HCT116 (cell line): Measurements from ENCODE around the gene LRFN4. TPM values are rescaled to one million over a fixed set of nuclear protein-coding genes. Genes with fewer than 3 reads are reported as not detected.
A peak's percentile ranks its signal among the peaks of the same experiment; 100 is the strongest.

Source experiments
- ATAC-seq: fragments of 200-7000 bp; cut with Tn5 transposase; 2 replicates; pipeline ENCODE4 v1.9.1; 2020; ENCODE audit warnings: mild to moderate bottlenecking, moderate library complexity
- BruUV-seq: library from RNA; stranded (reverse); fragments of 400-500 nt; replicated peaks from 2 replicates; lab custom pipeline; 2021; lab: Mats Ljungman, UMichigan
- CTCF ChIA-PET: fragments of 300-600 bp; sonication (Branson Sonifier 250); formaldehyde crosslinking; loops from one replicate; lab custom pipeline; 2021; ENCODE audit warnings: antibody characterized with exemption; lab: Charles Lee
- POLR2A ChIA-PET: fragments of 300-600, 350-600 bp; sonication (Branson Sonifier 250); formaldehyde crosslinking; loops from one replicate; lab custom pipeline; 2021; ENCODE audit warnings: antibody characterized with exemption; lab: Charles Lee
- RAD21 ChIA-PET, 2 experiments: fragments of 300-600 bp; sonication (Branson Sonifier 250); formaldehyde crosslinking; loops; one replicate each; lab custom pipeline; 2023; ENCODE audit warnings: low total read pairs in 2 of 2; ENCODE audit not compliant: uncharacterized antibody in 2 of 2, unreplicated experiment in 2 of 2, low non-redundant PET in 1 of 2; lab: Charles Lee
- DNase-seq: peaks from one replicate; pipeline ENCODE4 v3.0.0-alpha.2; 2010; ENCODE audit warnings: low read depth, low spot score
- H2AFZ ChIP-seq: fragments of 200-600 bp; shearing (Covaris generic), sonication (generic); 2 replicates; pipeline ENCODE4 v1.6.1; 2017; ENCODE audit warnings: low read depth, mixed run types, mixed read lengths, antibody characterized with exemption, low read length; ENCODE audit not compliant: poor library complexity, severe bottlenecking
- H3K27ac ChIP-seq: 2 replicates; pipeline ENCODE4 v1.5.1; 2012; ENCODE audit warnings: low read depth, low read length
- H3K27me3 ChIP-seq: fragments of 200-600 bp; sonication (generic); 2 replicates; pipeline ENCODE4 v1.6.1; 2016; ENCODE audit warnings: mixed run types, low read length, mixed read lengths; ENCODE audit not compliant: insufficient read depth
- H3K36me3 ChIP-seq, 2 experiments: fragments of 200-500 bp in 1 of 2; fragments of 200-600 bp in 1 of 2; sonication (Bioruptor generic) in 1 of 2; sonication (generic) in 1 of 2; 2 replicates each; pipeline versions ENCODE4 v1.5.1 to v1.6.1; 2014 to 2016; ENCODE audit warnings: low read length in 2 of 2, inconsistent platforms in 1 of 2, mixed read lengths in 1 of 2, mixed run types in 1 of 2; ENCODE audit not compliant: insufficient read depth in 2 of 2, control insufficient read depth in 1 of 2
- H3K4me1 ChIP-seq, 2 experiments: fragments of 200-600 bp in 1 of 2; sonication (generic) in 1 of 2; 2 replicates each; pipeline versions ENCODE4 v1.5.1 to v1.6.1; 2012 to 2017; ENCODE audit warnings: low read length in 2 of 2, inconsistent platforms in 1 of 2, mild to moderate bottlenecking in 1 of 2, mixed read lengths in 1 of 2, mixed run types in 1 of 2, moderate library complexity in 1 of 2; ENCODE audit not compliant: insufficient read depth in 2 of 2, control insufficient read depth in 1 of 2
- H3K4me2 ChIP-seq: fragments of 200-600 bp; sonication (generic); 2 replicates; pipeline ENCODE4 v1.6.1; 2017; ENCODE audit warnings: mixed run types, low read length, mixed read lengths
- H3K4me3 ChIP-seq, 2 experiments: fragments of 200-600 bp in 1 of 2; sonication (generic) in 1 of 2; replicated peaks in 1 of 2; 2 replicates each; pipeline ENCODE4 v1.5.1; 2011 to 2016; ENCODE audit warnings: low read length in 2 of 2, control low read depth in 1 of 2, low read depth in 1 of 2, mild to moderate bottlenecking in 1 of 2, mixed read lengths in 1 of 2, mixed run types in 1 of 2
- H3K79me2 ChIP-seq: fragments of 200-600 bp; sonication (generic); 2 replicates; pipeline ENCODE4 v1.6.1; 2017; ENCODE audit warnings: mild to moderate bottlenecking, mixed run types, low read length, moderate library complexity, mixed read lengths; ENCODE audit not compliant: insufficient read depth
- H3K9ac ChIP-seq: fragments of 200-600 bp; sonication (generic); 2 replicates; pipeline ENCODE4 v1.6.1; 2016; ENCODE audit warnings: low read length, mixed read lengths
- H3K9me2 ChIP-seq: fragments of 200-600 bp; sonication (generic), shearing (Covaris generic); 2 replicates; pipeline ENCODE4 v1.6.1; 2017; ENCODE audit warnings: mixed run types, mild to moderate bottlenecking, moderate library complexity; ENCODE audit not compliant: insufficient read depth
- H3K9me3 ChIP-seq, 2 experiments: fragments of 200-500 bp in 1 of 2; fragments of 200-600 bp in 1 of 2; sonication (Bioruptor generic) in 1 of 2; sonication (generic) in 1 of 2; 2 replicates each; pipeline ENCODE4 v1.6.1; 2014 to 2017; ENCODE audit warnings: low read length in 2 of 2, mixed read lengths in 2 of 2, inconsistent platforms in 1 of 2, low read depth in 1 of 2, mild to moderate bottlenecking in 1 of 2, mixed run types in 1 of 2, moderate library complexity in 1 of 2; ENCODE audit not compliant: control insufficient read depth in 1 of 2, insufficient read depth in 1 of 2
- H4K20me1 ChIP-seq: fragments of 200-600 bp; sonication (generic), shearing (Covaris generic); 2 replicates; pipeline ENCODE4 v1.6.1; 2017; ENCODE audit warnings: mixed run types, mild to moderate bottlenecking, moderate library complexity; ENCODE audit not compliant: insufficient read depth
- CBX3 ChIP-seq: IDR thresholded peaks from 2 replicates; pipeline ENCODE4 v1.6.1; 2012; ENCODE audit warnings: low read depth
- ELF1 ChIP-seq: IDR thresholded peaks from 2 replicates; pipeline ENCODE4 v1.6.1; 2012; ENCODE audit warnings: low read depth, borderline replicate concordance
- EZH2 ChIP-seq: fragments of 200-600 bp; sonication (generic); IDR thresholded peaks from 2 replicates; pipeline ENCODE4 v1.6.1; 2017; ENCODE audit warnings: antibody characterized with exemption, mixed run types
- JUND ChIP-seq: IDR thresholded peaks from 2 replicates; pipeline ENCODE4 v1.6.1; 2012
- POLR2AphosphoS5 ChIP-seq: IDR thresholded peaks from 2 replicates; pipeline ENCODE4 v1.6.1; 2011; ENCODE audit warnings: mild to moderate bottlenecking, low read depth, low read length, moderate library complexity
- SIN3A ChIP-seq: IDR thresholded peaks from 2 replicates; pipeline ENCODE4 v1.6.1; 2012; ENCODE audit warnings: low read depth
- SP1 ChIP-seq: IDR thresholded peaks from 2 replicates; pipeline ENCODE4 v1.6.1; 2012; ENCODE audit warnings: low read depth
- YY1 ChIP-seq: IDR thresholded peaks from 2 replicates; pipeline ENCODE4 v1.6.1; 2011; ENCODE audit warnings: low read length, low read depth, moderate library complexity, mild to moderate bottlenecking; ENCODE audit not compliant: insufficient replicate concordance; ENCODE audit errors: extremely low read depth
- ZNF274 ChIP-seq: fragments of 200-500 bp; sonication (Bioruptor generic); IDR thresholded peaks from 2 replicates; pipeline ENCODE4 v1.6.1; 2014; ENCODE audit warnings: mild to moderate bottlenecking, low read depth, low read length, inconsistent platforms
- intact Hi-C: fragments of 100-400 bp; cut with micrococcal nuclease; formaldehyde crosslinking; loops from 2 replicates; pipeline ENCODE4 v1.10.0; 2022
- total RNA-seq: library from RNA; stranded (reverse); gene quantifications from one replicate; pipeline ENCODE4 v1.2.1, GENCODE V29; 2021; ENCODE audit not compliant: unreplicated experiment
- TF ChIP-seq, protein P1 (sequence below): IDR thresholded peaks from 2 replicates; pipeline ENCODE4 v1.6.1; 2011; ENCODE audit warnings: mild to moderate bottlenecking, low read length, moderate library complexity; ENCODE audit not compliant: insufficient replicate concordance; ENCODE audit errors: extremely low read depth
- TF ChIP-seq, protein P2 (sequence below): IDR thresholded peaks from 2 replicates; pipeline ENCODE4 v1.6.1; 2012; ENCODE audit warnings: low read depth
- TF ChIP-seq, protein P3 (sequence below), 3 experiments: fragments of 200-600 bp in 1 of 3; sonication (generic) in 1 of 3; IDR thresholded peaks in 2 of 3; conservative IDR thresholded peaks in 1 of 3; 2 replicates each; pipeline ENCODE4 v1.5.1; 2012 to 2017; ENCODE audit warnings: low read depth in 2 of 3, low read length in 2 of 3, antibody characterized with exemption in 1 of 3, borderline replicate concordance in 1 of 3, control low read depth in 1 of 3, mild to moderate bottlenecking in 1 of 3, mixed read lengths in 1 of 3, mixed run types in 1 of 3, moderate library complexity in 1 of 3; ENCODE audit not compliant: insufficient read depth in 1 of 3
- TF ChIP-seq, protein P4 (sequence below): IDR thresholded peaks from 2 replicates; pipeline ENCODE4 v1.6.1; 2012
- TF ChIP-seq, protein P5 (sequence below): IDR thresholded peaks from 2 replicates; pipeline ENCODE4 v1.6.1; 2012

LRFN4 gene
- total RNA-seq, 1 experiment from 2014 or later: 55.4 TPM

DNA sequence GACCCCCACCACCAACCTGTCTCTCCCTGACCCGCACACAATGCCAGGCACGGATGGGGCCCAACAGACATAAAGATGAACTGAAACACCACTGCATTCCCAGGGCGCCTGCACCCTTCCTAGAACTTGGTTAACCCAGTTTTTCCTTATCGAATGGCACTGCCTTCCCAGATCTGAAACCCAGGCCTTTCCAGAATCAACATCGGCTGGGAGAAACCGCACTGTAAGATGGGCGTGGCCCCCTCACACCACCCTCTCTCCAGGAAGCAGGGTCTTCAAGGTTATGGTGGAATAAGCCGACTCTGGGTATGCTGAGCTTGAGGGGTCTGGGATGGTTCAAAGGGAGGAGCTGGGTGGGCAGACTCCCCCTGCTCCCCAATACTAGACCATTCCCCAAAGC is 23.1 kb downstream of the LRFN4 start (continued):
- no peak for TF ChIP-seq EZH2
- no peak for TF ChIP-seq JUND
- TF ChIP-seq, protein P1, sequence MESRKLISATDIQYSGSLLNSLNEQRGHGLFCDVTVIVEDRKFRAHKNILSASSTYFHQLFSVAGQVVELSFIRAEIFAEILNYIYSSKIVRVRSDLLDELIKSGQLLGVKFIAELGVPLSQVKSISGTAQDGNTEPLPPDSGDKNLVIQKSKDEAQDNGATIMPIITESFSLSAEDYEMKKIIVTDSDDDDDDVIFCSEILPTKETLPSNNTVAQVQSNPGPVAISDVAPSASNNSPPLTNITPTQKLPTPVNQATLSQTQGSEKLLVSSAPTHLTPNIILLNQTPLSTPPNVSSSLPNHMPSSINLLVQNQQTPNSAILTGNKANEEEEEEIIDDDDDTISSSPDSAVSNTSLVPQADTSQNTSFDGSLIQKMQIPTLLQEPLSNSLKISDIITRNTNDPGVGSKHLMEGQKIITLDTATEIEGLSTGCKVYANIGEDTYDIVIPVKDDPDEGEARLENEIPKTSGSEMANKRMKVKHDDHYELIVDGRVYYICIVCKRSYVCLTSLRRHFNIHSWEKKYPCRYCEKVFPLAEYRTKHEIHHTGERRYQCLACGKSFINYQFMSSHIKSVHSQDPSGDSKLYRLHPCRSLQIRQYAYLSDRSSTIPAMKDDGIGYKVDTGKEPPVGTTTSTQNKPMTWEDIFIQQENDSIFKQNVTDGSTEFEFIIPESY: no peak

DNA sequence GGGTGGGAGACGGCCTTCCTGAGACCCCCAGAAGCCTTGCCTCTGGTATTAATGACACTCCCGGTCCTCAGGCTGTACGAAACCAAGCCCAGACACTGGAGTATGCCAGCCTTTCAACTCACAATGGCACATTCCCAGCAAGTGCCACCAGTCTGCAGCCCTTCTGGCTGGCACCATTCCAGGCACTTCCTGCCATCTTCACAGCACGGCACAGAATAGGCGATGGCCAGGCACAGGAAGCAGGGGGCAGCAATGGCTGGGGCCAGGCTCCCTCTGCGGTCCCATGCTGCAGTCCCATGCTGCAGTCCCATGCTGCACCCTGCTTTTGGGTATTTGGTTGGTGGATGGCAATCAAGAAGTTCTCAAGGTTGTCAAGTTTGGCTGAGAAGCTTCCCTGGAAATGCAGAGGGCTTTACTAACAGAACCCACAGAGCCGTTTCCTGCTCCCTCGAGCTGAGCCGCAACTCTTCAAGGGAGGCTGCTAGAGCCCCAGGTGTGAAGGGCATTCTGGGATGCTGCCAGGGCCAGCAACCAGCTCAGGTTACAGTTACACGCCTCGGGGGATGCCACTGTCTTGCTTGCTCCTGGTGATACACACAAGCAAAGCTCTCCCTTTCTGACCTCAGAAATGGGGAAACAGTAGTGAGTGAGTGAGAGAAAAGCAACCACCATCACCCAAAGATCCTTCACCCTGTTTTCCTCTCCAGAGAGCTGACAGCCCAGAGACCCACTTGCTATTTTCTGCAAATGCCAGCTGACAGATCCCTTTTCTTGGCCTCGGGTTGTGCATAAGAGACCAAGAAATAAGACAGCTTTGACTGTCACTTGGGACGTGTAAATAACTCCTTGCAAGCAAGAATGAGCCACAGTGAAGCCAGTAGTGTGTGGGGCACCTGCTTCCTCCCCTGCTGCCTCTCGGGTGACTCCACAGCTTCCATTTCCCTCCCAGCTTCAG is 23.9 kb downstream of the LRFN4 start:
- no peaks in the 10 kb centered on the region for H4K20me1 ChIP-seq
- H3K9ac ChIP-seq: 0 out of 2 replicates have a peak overlapping the region, but pooled peaks have one; percentile 0
- H3K79me2 ChIP-seq: no peaks in the 10 kb centered on the region
- H3K9me2 ChIP-seq: no peaks in the 10 kb centered on the region
- no peak overlapping the region for H3K4me3 ChIP-seq
- ATAC-seq (no peak), DNase-seq (no peak)
- no peak overlapping the region for H2AFZ ChIP-seq
- POLR2A ChIA-PET: interaction anchor here (1.2 kb wide), 1 partner anchor 25 kb away, joined by 4 read pairs; no protein-coding TSS in a partner anchor
- H3K36me3 ChIP-seq: no peaks in the 10 kb centered on the region
- H3K9me3 ChIP-seq: no peaks in the 10 kb centered on the region
- peak overlapping the region; percentile 54; the same call in 1 of the 2 replicates for H3K27ac ChIP-seq
- intact Hi-C loops: loop anchor here (5.0 to 10.0 kb wide), 2 partner anchors 74 to 142 kb away; partner anchors contain the start of genes PC and SYT12
- H3K4me2 ChIP-seq: peak overlapping the region; percentile 84
- CTCF ChIA-PET: interaction anchor here (0.9 to 3.5 kb wide), 4 partner anchors 11 to 143 kb away, joined by 3 to 17 read pairs (median 3); no protein-coding TSS in a partner anchor
- no TSS peak for BruUV-seq
- peaks cover 58% of the 10 kb centered on the region in 2 experiments for H3K4me1 ChIP-seq
- RAD21 ChIA-PET: interaction anchor here in 1 of 2 experiments (0.7 kb wide), 1 partner anchor 95 kb away, joined by 3 read pairs; no protein-coding TSS in a partner anchor
- no peaks in the 10 kb centered on the region for H3K27me3 ChIP-seq
- TF ChIP-seq POLR2AphosphoS5 (no peak; the same call in 1 of the 2 replicates), YY1 (no peak), ZNF274 (no peak), JUND (no peak), ELF1 (no peak), SP1 (no peak), SIN3A (no peak), EZH2 (no peak), CBX3 (no peak)
- TF ChIP-seq, protein P2, sequence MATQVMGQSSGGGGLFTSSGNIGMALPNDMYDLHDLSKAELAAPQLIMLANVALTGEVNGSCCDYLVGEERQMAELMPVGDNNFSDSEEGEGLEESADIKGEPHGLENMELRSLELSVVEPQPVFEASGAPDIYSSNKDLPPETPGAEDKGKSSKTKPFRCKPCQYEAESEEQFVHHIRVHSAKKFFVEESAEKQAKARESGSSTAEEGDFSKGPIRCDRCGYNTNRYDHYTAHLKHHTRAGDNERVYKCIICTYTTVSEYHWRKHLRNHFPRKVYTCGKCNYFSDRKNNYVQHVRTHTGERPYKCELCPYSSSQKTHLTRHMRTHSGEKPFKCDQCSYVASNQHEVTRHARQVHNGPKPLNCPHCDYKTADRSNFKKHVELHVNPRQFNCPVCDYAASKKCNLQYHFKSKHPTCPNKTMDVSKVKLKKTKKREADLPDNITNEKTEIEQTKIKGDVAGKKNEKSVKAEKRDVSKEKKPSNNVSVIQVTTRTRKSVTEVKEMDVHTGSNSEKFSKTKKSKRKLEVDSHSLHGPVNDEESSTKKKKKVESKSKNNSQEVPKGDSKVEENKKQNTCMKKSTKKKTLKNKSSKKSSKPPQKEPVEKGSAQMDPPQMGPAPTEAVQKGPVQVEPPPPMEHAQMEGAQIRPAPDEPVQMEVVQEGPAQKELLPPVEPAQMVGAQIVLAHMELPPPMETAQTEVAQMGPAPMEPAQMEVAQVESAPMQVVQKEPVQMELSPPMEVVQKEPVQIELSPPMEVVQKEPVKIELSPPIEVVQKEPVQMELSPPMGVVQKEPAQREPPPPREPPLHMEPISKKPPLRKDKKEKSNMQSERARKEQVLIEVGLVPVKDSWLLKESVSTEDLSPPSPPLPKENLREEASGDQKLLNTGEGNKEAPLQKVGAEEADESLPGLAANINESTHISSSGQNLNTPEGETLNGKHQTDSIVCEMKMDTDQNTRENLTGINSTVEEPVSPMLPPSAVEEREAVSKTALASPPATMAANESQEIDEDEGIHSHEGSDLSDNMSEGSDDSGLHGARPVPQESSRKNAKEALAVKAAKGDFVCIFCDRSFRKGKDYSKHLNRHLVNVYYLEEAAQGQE: no peak
- TF ChIP-seq, protein P3, sequence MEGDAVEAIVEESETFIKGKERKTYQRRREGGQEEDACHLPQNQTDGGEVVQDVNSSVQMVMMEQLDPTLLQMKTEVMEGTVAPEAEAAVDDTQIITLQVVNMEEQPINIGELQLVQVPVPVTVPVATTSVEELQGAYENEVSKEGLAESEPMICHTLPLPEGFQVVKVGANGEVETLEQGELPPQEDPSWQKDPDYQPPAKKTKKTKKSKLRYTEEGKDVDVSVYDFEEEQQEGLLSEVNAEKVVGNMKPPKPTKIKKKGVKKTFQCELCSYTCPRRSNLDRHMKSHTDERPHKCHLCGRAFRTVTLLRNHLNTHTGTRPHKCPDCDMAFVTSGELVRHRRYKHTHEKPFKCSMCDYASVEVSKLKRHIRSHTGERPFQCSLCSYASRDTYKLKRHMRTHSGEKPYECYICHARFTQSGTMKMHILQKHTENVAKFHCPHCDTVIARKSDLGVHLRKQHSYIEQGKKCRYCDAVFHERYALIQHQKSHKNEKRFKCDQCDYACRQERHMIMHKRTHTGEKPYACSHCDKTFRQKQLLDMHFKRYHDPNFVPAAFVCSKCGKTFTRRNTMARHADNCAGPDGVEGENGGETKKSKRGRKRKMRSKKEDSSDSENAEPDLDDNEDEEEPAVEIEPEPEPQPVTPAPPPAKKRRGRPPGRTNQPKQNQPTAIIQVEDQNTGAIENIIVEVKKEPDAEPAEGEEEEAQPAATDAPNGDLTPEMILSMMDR (IDR thresholded peaks at IDR 0.05 in 2 of 3, conservative IDR thresholded peaks at IDR 0.05 in 1 of 3; ENCODE audit: borderline replicate concordance in 1 of 3, insufficient read depth in 1 of 3, low read depth in 2 of 3, low read length in 2 of 3): no peak
- TF ChIP-seq, protein P4, sequence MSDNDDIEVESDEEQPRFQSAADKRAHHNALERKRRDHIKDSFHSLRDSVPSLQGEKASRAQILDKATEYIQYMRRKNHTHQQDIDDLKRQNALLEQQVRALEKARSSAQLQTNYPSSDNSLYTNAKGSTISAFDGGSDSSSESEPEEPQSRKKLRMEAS: no peak
- TF ChIP-seq, protein P5, sequence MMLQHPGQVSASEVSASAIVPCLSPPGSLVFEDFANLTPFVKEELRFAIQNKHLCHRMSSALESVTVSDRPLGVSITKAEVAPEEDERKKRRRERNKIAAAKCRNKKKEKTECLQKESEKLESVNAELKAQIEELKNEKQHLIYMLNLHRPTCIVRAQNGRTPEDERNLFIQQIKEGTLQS: no peak
